Activated CD8-positive, alpha-beta memory T cell treated with anti-CD3 and anti-CD28 coated beads, Interleukin-2, amount 10 ng/mL, durations not matched to agents 7 days and 5 days (primary cell): ENCODE data around the gene AIP. TPM values are rescaled to one million over a fixed set of nuclear protein-coding genes. Genes with fewer than 3 reads are reported as not detected.

ENCODE experiments used
- ATAC-seq: fragments of 150-1000 bp; cut with Tn5 transposase; one replicate; pipeline ENCODE4 v1.10.0; 2021; ENCODE audit warnings: moderate library complexity
- CTCF ChIA-PET: fragments of 350-600 bp; sonication (Branson Sonifier 250); formaldehyde crosslinking; loops from one replicate; lab custom pipeline; 2021; ENCODE audit warnings: antibody characterized with exemption; lab: Charles Lee
- DNase-seq: peaks from one replicate; pipeline ENCODE4 v3.0.0-alpha.2; 2020
- H3K27ac Mint-ChIP-seq: one replicate; pipeline ENCODE4 v1.8.0; 2021; ENCODE audit warnings: mild to moderate bottlenecking, mixed read lengths
- H3K27me3 Mint-ChIP-seq: one replicate; pipeline ENCODE4 v1.8.0; 2021; ENCODE audit warnings: mixed read lengths
- H3K36me3 Mint-ChIP-seq: one replicate; pipeline ENCODE4 v1.8.0; 2021; ENCODE audit warnings: mild to moderate bottlenecking, mixed read lengths
- H3K4me1 Mint-ChIP-seq: one replicate; pipeline ENCODE4 v1.8.0; 2021; ENCODE audit warnings: mixed read lengths
- H3K4me3 Mint-ChIP-seq: one replicate; pipeline ENCODE4 v1.8.0; 2021; ENCODE audit warnings: mild to moderate bottlenecking, moderate library complexity, mixed read lengths
- H3K9me3 Mint-ChIP-seq: one replicate; pipeline ENCODE4 v1.8.0; 2022; ENCODE audit warnings: low read depth, mixed read lengths
- total RNA-seq, 2 experiments: library from RNA; stranded (reverse); gene quantifications; one replicate each; pipeline ENCODE4 v1.2.3, GENCODE V29; 2021

AIP gene
- total RNA-seq, 2 experiments from 2014 or later, result 168 to 178 TPM

GRCh38 chr11:67514116-67514515 is 31.3 kb downstream of the AIP start:
- DNase-seq (no peak), ATAC-seq (no peak)
- Mint-ChIP-seq H3K36me3 (no peaks in the 10 kb centered on the region), H3K4me1 (peaks cover 7% of the 10 kb centered on the region), H3K9me3 (no peaks in the 10 kb centered on the region), H3K27me3 (peaks cover 23% of the 10 kb centered on the region), H3K4me3 (no peak overlapping the region), H3K27ac (no peak overlapping the region)
- CTCF ChIA-PET, result no interaction called here

GRCh38 chr11:67516806-67517205 is 34.0 kb downstream of the AIP start:
- Mint-ChIP-seq H3K9me3 (no peaks in the 10 kb centered on the region), H3K4me1 (no peaks in the 10 kb centered on the region), H3K27me3 (peaks cover 15% of the 10 kb centered on the region), H3K4me3 (no peak overlapping the region), H3K27ac (no peak overlapping the region), H3K36me3 (no peaks in the 10 kb centered on the region)
- ATAC-seq (no peak), DNase-seq (no peak)
- CTCF ChIA-PET, result no interaction called here

DNA sequence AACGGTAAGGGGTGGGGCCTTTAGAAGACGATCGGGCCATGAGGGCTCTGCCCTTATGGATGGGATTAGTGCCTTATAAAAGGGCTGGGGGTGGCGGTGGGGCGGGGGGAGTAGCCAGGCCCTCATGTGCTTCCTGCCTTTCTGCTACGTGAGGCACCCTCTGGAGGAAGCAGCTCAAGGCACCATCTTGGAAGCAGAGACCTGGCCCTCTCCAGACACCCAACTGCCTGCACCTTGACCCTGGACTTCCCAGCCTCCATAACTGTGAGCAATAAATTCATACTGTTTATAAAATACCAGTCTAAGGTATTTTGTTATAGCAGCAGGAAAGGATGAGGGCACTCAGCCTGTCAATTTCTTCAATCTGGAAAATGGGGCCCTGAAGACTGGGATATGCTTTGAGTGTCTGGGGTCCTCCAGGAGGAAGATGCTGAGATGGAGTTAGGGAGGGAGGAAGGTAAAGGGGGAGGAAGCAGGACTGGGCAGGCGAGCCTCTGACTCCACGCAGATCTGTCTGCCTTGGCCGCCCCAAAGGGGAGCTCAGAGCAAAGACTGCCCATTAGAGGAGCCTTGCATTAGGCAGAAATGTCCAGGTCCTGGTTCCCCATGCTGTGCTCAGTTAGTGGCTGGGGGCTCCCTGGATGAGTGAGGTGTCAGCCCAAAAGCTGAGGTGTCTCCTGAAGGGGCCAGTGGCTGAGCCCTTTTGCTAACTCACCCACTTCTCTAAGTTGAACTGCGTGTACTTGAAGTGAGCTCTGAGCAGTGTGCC is 35.1 kb downstream of the AIP start:
- Mint-ChIP-seq H3K36me3 (no peaks in the 10 kb centered on the region), H3K9me3 (no peaks in the 10 kb centered on the region), H3K27me3 (peaks cover 9% of the 10 kb centered on the region), H3K27ac (no peak overlapping the region), H3K4me1 (no peaks in the 10 kb centered on the region), H3K4me3 (no peak overlapping the region)
- DNase-seq (no peak), ATAC-seq (no peak)
- CTCF ChIA-PET, result no interaction called here

DNA sequence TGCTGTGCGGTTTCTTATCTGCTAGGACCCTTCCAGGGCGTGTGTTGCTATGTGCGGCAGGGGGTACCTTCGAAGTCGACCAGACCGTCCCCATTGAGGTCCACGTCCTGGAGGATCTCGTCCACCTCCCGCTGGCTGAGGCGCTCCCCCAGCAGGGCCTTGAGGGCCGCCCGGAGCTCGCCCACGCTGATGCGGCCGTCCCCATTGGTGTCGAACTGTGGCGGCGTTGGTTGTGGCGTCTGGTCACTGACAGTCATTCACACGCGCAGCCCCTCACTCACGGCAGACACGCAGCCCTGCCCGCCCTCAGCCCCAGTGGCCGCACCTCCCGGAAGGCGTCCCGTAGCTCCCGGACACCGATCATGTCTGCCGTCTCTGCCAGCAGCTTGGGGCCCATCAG is 36.9 kb downstream of the AIP start:
- Mint-ChIP-seq H3K27me3 (peaks cover under 1% of the 10 kb centered on the region), H3K9me3 (no peaks in the 10 kb centered on the region), H3K36me3 (no peaks in the 10 kb centered on the region), H3K4me3 (no peak overlapping the region), H3K4me1 (no peaks in the 10 kb centered on the region), H3K27ac (no peak overlapping the region)
- CTCF ChIA-PET, result no interaction called here
- DNase-seq (no peak), ATAC-seq (no peak)

DNA sequence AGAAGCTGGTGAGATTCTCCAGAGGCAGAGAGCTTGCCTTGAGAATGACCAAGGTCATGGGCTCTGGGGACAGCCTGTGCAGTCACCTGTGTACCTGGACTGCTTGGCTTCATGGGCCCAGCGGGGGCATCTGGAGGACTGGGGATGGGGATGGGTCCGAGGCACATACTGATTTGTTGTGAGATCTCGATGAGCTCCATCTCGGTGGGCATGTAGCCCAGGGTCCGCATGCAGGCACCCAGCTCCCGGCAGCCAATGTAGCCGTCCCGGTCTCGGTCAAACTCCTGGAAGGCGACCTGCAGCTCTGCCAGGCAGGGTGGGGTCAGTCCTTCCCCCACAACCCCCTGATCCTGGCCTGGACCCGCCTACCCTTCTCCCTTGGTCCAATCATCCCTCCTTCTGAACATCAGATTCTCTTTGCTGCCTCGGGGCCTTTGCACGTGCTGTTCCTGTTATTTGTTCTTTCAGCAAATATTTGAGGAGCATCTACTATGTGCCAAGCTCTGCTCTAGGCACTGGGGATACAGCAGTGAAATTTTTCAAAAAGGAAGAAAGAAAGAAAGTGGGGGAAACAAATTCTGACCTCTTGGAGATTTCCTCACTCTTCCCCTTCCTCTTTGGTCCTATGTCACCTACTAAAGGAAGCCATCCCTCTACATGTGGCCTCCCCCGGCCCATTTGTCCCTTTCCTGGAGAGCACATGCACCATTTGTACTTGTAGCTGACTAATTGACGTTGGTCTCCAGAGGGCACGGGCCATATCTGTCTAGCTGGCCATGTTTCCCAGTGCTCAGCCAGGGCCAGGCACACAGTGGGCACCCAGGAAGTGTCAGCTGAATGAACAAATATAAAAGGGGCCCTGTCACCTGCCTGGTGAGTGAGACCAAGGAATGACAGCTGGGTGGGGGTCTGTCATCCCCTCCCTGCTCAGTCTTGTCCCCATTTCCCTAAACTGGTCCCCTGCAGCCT is 38.3 kb downstream of the AIP start:
- no peaks in the 10 kb centered on the region for H3K4me1 Mint-ChIP-seq
- CTCF ChIA-PET, result interaction anchor here (1.0 kb wide), 1 partner anchor 139 kb away, joined by 3 read pairs; no protein-coding TSS in a partner anchor
- H3K27me3 Mint-ChIP-seq, result no peaks in the 10 kb centered on the region
- H3K36me3 Mint-ChIP-seq, result no peaks in the 10 kb centered on the region
- no peak overlapping the region for H3K27ac Mint-ChIP-seq
- no peaks in the 10 kb centered on the region for H3K9me3 Mint-ChIP-seq
- ATAC-seq, result no peak
- no peak overlapping the region for H3K4me3 Mint-ChIP-seq
- no peak for DNase-seq

GRCh38 chr11:67521924-67522323 is 39.1 kb downstream of the AIP start:
- no peak overlapping the region for H3K4me3 Mint-ChIP-seq
- H3K27ac Mint-ChIP-seq, result no peak overlapping the region
- H3K4me1 Mint-ChIP-seq, result no peaks in the 10 kb centered on the region
- H3K9me3 Mint-ChIP-seq, result no peaks in the 10 kb centered on the region
- no peaks in the 10 kb centered on the region for H3K27me3 Mint-ChIP-seq
- CTCF ChIA-PET, result interaction anchor here (1.0 kb wide), 1 partner anchor 140 kb away, joined by 3 read pairs; no protein-coding TSS in a partner anchor
- ATAC-seq (no peak), DNase-seq (no peak)
- H3K36me3 Mint-ChIP-seq, result no peaks in the 10 kb centered on the region

- Mint-ChIP-seq H3K36me3 (no peaks in the 10 kb centered on the region), H3K4me1 (no peaks in the 10 kb centered on the region), H3K27me3 (no peaks in the 10 kb centered on the region), H3K9me3 (no peaks in the 10 kb centered on the region), H3K27ac (no peak overlapping the region), H3K4me3 (no peak overlapping the region)
- CTCF ChIA-PET, result no interaction called here
- no peak for ATAC-seq
- DNase-seq, result no peak
These were observed 39.5 kb downstream of the AIP start for GRCh38 chr11:67522338-67522737.

DNA sequence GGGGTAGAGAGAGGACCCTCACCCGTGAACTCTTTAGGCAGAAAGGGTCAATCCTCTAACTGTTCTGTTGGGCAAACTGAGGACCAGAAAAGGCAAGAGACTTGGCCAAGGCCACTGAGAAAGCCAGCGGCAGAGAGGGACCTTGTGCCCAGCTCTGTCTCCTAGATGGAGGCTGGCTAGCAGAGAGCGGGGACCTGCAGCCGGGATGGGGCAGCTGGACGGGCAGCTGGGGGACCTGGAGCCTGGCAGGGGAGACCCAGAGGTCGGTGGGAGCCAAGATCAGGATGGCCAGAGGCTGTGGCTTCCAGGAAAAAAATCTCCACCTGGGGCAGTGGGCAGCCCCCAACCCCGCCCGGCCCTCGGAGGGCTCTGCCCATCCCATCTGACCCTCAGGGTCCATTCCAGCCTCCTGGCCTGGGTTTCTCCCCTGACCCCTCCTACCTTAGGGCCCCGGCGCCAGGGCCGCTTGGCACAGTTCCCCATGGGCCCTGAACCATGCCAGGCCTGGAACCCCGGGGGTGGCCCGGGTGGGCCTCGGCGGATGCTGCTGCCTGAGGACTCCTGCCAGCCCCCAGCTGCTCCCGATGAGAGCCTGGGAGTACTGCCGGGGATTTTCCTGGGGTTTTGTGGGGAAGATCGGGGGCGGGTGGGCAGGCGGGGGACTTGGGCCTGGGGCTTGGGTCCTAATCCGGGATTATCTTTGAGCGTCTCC is 40.2 kb downstream of the AIP start, which contains the start of gene CABP2:
Gene CABP2, minus strand, starts transcription at position 603 of the 712 bp plus-strand sequence. Its CDS starts 120 bp downstream, at position 483.
- Mint-ChIP-seq H3K4me1 (no peaks in the 10 kb centered on the region), H3K9me3 (no peaks in the 10 kb centered on the region), H3K36me3 (no peaks in the 10 kb centered on the region), H3K27me3 (no peaks in the 10 kb centered on the region), H3K4me3 (no peak within 1 kb of the TSS), H3K27ac (no peak within 1 kb of the TSS)
- CTCF ChIA-PET, result no interaction called here
- peak; percentile 12 for ATAC-seq
- no peak for DNase-seq

- no peaks in the 10 kb centered on the region for H3K9me3 Mint-ChIP-seq
- no peak overlapping the region for H3K4me3 Mint-ChIP-seq
- DNase-seq, result no peak
These were observed 41.0 kb downstream of the AIP start for GRCh38 chr11:67523556-67524479.

GRCh38 chr11:67524480-67524808 is 41.6 kb downstream of the AIP start:
- Mint-ChIP-seq H3K36me3 (no peaks in the 10 kb centered on the region), H3K4me3 (no peak overlapping the region), H3K27me3 (peaks cover 2% of the 10 kb centered on the region), H3K27ac (peak overlapping the region; percentile 2), H3K4me1 (no peaks in the 10 kb centered on the region), H3K9me3 (no peaks in the 10 kb centered on the region)
- CTCF ChIA-PET, result no interaction called here
- no peak for DNase-seq
- ATAC-seq, result no peak

More at GRCh38 chr11:67523556-67524479, 41.0 kb downstream of the AIP start:
- Mint-ChIP-seq H3K36me3 (no peaks in the 10 kb centered on the region), H3K27ac (no peak overlapping the region), H3K27me3 (peaks cover 2% of the 10 kb centered on the region), H3K4me1 (no peaks in the 10 kb centered on the region)
- ATAC-seq, result no peak
- CTCF ChIA-PET, result no interaction called here

DNA sequence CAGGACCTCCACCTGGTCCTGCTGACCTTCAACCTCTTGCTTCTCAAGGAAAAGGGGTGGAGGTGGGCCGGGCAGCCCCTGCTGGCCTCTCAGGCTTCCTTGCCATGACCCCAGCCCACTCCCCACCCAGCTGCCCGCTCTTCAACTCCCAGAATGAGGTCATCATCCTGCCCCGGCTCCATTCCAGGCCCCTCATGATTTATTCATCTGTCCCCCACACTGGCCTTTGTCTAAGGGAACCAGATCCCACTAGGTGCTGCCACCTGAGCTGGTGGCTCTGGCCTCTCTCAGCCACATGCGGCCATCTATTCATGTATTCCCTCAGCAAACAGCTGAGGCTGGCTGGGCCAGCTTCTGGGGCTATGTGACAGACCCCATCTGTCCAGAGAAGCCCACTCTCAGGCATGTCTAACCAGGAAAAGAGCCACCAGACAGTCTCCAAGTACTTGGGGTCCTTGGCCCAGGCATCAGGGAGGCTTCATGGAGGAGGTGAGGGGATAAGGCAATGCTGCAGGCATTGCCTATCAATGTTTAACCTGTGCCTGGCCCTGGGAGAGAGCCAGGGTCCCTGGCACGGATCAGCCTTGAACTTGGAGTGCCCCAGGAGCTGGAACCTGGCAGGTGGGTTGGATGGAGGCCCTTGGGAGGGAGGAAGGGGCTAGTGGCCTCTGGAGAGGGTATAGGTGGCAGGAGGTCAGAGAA is 42.6 kb downstream of the AIP start:
- Mint-ChIP-seq H3K4me3 (no peak overlapping the region), H3K4me1 (no peaks in the 10 kb centered on the region), H3K27ac (no peak overlapping the region), H3K36me3 (no peaks in the 10 kb centered on the region), H3K27me3 (peaks cover 2% of the 10 kb centered on the region), H3K9me3 (no peaks in the 10 kb centered on the region)
- ATAC-seq (no peak), DNase-seq (no peak)
- CTCF ChIA-PET, result no interaction called here

DNA sequence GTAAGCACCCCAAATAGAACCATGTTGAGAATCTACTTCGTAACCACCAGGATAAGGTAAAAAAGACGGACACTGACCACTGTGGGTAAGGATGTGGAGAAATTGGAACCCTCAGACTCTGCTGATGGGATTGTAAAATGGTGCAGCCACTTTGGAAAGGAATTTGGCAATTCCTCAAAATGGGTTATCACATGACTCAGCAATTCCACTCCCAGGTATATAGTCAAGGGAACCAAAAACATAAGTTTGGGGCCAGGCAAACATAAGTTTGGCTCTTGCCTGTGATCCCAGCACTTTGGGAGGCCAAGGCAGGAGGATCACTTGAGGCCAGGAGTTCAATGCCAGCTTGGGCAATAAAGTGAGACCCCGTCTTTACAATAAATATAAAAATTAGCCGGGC is 45.5 kb downstream of the AIP start:
- Mint-ChIP-seq H3K9me3 (peaks cover 2% of the 10 kb centered on the region), H3K27ac (no peak overlapping the region), H3K27me3 (peaks cover 2% of the 10 kb centered on the region), H3K4me3 (no peak overlapping the region), H3K36me3 (no peaks in the 10 kb centered on the region), H3K4me1 (no peaks in the 10 kb centered on the region)
- ATAC-seq (no peak), DNase-seq (no peak)
- CTCF ChIA-PET, result no interaction called here
